OCI-LY1 (cell line): Measurements from ENCODE around the gene MAGI1.

Source experiments
- CTCF ChIP-seq: fragments of 200-600 bp; sonication (generic), shearing (Covaris generic); IDR thresholded peaks from 2 replicates; pipeline ENCODE4 v1.5.1; 2017; ENCODE audit warnings: mild to moderate bottlenecking, antibody characterized with exemption, low read length, moderate library complexity, mixed read lengths
- EZH2 ChIP-seq: fragments of 200-600 bp; sonication (generic), shearing (Covaris generic); IDR thresholded peaks from 2 replicates; pipeline ENCODE4 v1.8.0; 2017; ENCODE audit warnings: borderline replicate concordance, mixed run types, mild to moderate bottlenecking, antibody characterized with exemption, low read length, moderate library complexity, mixed read lengths

- TF ChIP-seq CTCF (no peak), EZH2 (no peak)
These were observed 245.1 kb downstream of the MAGI1 start for GRCh38 chr3:65793495-65794200.
